GM20431 (cell line): ENCODE data around the gene ACP1.

Source experiments
- in situ Hi-C: fragments of 300-500 bp; cut with MseI, MboI; formaldehyde crosslinking; loops from one replicate; pipeline ENCODE4 v1.15.0; 2020; ENCODE audit warnings: low sequenced_read_pairs; ENCODE audit not compliant: unreplicated experiment

The ACP1 gene

DNA sequence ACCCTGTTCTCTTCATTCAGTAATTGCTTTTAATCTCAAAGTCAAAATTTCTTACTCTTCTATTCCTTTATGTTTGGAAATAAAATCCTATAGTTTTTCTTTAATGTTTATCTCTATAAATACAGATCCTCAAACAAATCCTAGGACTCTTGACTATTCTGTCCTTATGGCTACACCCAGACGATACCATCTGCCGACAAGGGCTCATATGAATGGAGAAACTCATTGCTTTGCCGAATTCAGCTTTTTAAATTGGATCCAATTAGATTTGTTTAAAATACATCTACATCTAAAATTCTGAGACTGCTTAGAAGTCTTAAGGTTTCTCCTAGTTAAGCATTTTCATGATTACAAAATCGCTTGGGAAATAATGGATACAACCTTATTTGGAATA is 14.2 kb downstream of the ACP1 start:
- in situ Hi-C loops, result no loop called here

DNA sequence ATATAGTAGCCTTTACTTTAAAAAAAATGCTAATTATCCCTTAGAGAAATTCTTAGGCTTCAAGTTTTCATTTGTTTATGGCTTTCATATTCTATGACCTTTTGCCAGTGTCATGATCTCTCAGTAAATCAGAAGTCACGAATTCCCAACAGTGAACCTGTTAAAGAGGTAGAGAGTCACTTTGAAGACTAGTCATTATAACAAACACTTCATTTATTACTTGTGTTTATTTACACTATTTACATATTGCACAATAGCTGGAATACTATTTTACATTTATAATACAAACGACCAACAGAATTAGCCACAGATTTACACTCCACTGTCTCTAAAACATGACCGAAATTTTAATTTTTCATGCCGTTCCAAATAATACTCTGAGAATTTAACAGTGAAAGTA is 14.6 kb downstream of the ACP1 start:
- in situ Hi-C loops, result no loop called here

DNA sequence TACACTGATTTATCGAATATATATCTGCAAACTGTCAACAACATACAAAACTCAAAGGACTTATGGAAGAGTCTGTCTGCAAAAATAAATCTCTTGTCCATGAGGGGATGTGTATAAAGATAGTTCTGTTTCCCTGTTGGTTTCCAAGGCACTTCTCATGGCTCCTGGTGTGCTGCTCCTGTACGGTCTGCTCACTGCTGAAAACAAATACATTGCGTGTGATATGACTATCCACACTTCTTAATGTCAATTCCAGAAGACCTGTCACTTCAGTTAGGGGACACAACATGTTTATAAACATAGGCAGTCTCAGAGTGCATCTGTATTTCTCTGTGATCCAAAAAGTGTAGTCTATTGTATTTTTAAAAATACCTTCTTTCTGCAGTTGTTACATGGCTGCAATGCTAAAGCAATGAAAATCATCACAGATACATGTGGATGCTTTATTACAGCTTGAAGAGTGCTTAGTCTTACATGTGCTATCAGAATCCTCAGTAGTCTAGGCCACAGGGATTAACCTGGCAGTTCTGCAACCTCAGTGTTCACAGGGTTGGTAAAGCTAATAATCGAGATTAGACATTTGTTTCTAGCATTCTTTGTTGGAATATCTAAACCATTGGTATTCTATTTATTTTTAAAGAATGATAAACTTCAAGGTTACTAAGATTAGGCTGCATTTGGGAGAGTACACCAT is 15.4 kb downstream of the ACP1 start:
- in situ Hi-C loops, result no loop called here

DNA sequence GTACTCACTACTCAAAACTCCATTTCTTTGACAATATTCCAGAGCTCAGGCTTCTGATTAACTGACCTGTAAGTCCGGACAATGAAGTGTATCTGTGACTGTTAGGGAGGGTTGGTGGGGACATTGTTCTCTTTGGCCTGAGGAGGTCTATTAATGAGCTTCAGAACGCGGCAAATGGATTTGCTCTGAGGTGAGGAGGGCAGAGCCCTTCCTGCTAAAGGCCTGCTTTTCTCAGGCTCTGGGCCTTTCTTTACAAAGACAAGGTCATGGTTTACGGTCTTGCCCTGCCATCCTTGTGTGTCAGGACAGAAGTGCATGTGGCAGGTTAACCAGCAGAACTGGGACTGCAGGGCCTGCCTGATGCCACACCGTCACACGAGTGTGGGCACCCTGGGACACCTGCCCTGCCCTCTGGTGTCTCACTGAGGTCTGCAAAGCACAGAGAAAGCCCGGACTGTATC is 15.9 kb downstream of the ACP1 start:
- in situ Hi-C loops, result no loop called here

DNA sequence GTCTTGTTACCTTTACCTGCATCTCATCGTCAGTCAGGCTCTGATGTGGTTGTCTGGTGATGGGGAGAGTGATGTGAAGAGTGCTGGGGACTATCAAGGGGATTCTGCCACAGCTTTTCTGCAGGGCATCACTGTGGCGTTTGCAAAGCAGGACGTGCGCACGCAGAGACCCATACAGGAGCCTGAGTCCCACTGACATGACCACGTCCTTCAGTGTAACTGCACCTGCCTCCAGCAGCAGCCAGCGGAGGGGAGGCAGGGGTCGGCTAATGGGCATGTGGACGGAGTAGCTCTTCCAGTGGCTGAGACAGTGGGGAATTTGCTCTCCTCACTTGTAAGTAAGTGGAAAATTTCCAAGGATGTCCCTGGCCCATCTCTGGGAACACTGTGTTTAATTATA is 16.6 kb downstream of the ACP1 start:
- in situ Hi-C loops, result no loop called here

DNA sequence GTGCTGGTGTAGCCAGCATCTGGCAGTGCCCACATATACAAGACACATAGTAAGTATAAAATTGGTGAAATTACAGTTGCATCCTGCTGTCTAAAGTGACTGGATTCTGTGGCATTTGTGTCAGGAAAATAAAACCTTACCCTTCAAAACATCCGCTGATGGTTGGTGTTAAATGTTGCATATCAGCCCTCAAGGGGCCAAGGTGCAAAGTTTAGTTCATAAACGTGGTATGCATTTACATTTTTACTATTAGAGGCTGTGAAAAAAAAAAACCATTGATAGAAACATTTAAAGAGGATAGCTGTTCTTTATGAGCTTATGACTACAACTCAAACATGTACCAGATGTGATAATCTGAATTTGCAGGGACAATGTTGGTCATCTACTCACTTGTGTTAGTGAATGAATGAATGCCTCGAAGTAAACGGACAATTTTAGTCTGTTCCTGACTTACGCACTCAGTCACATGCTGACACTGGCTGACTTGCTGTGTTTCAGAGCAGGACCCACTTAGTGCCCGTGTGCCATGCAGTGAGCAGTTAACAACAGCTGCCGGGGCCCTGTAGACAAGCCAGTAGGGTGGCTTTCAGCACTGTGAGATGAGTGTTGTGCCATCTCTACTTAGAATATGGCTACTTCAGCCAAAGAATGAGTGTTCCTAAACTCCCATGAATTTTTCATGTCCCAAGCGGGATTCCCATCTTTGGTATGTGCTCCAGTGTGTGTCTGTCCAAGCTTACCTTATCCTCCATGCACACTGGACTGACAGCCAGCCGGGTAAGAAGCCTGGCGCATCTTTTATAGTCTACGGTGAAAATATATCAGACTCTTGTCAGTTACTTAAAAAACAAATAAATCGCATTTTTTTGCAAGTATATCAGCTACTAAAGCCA is 17.9 kb downstream of the ACP1 start:
- in situ Hi-C loops, result no loop called here

DNA sequence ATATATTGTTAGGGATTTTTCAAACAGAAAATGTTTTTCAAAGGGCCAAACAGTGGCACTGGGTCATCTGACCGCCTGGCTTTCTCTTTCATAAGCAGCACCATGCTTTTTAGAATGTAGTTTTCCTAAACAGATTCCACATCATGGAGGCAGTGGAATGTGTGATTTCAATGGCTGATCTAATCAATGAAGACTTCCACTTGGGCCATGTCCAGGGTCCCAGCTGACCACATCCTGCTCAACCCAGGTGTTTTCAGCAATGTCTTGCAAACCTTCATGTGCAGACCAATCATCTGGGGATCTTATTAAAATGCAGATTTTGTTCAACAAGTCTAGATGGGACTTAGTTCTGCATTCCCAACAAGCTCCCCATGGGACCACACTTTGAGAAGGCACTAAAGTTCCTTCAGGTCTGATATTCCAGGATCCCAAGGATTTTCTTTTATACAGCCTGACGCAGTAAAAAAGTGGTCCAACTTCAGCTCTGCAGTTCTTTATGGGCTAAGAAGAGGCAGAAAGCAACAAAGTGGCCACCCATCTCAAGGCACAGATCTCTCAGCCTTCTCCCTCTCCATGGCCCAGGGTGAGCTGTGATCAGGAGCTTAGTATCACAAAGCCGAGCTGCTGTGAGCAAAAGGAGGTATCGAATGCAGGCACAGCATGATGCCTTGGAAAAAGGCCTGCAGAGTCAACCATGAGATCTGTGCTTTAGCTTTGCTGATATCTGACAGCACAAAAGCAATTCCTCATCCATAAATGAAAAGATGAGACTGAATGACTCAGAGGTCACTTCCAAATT is 19.4 kb downstream of the ACP1 start:
- in situ Hi-C loops, result no loop called here

DNA sequence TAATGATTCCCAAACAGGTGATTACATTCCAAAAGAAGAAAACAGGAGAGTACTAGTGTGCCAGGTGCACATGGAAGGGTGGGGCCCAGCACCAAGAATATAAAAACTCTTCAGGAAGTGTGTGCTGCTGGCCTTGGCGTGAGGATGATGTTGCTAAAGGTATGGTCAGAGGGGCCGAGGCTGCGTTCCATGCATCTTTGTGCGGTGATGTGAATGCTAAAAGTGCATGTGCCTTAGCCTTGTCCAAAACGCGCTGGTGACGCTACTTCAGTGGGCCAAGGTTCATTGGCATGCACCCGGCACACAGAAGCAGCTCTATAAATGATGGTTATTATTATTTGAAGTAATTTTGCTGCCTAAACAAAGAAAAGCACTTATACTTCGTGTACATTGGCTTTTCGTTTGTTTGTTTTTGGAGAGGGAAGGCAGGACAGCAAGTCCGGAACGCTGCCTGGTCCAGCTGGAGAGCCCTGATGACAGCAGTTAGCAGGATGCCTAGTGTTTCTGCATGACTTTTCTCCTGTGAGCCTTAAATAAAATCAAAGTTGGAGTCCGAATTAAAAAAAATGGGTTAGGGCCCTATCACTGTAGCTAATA is 20.2 kb downstream of the ACP1 start:
- in situ Hi-C loops, result no loop called here

DNA sequence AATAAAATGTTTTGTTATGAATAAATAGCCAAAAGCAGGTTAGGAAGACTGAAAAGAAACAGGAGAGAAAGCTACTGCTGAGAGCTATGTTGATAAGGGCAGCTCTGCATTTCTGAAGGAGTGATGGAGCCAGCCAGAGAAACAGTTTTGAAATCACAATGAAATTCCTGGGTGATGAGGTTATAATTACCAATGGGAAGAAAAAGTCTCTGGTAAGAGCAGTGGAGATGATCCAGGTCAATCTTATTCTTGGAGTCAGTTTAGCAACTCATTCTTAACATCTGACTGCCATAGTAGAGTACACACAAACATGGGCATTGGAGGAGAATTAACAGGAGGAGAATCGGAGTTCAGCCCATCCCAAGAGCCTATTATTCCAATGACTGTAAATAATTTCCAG is 20.8 kb downstream of the ACP1 start:
- in situ Hi-C loops, result no loop called here

DNA sequence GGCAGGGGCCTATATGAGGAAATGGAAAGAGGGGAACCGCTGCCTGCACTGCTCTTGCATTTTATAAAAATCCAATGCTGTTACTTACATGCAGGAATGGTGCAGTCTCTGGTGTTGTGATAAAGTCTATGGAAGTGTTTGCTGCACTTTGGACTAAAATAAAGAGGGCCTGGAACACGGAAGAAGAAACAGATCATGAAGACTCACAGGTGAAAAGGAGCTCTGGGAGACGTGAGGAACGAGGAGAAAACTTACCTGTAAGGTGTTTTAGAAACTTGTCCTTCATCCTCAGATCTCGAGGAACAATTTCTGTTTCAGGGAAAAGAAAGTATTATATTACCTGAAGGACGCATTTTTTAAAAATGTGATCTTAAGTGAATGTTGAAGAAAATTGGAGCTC is 21.3 kb downstream of the ACP1 start:
- in situ Hi-C loops, result no loop called here

DNA sequence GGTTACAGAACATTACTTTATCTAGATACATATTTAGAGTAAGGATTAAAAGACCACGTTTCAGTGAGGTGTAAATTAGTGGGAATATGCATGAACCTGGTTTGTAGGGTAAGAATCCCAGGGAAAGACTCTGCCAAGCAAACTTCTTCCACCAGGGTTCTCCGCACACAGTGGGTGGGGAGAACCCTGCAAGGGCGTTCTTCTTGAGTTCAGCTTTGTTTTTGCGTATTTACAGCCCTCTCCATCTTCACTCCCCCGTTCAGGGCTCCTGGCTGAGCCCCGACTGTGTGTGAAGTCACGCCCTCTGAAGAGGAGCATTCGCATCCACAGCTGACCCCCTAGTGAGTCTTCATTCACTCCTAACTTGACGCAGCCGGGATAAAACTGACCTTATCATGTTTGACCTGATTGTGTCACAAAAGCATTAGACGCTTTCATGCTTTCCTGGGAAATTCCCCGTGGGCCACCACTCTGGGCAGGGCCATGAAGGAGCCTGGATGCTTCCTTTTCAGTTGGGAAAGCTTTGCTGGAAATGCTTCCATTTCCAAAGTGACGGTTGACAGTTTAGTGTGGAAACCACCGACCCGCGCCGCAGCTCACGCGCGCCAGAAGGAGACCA is 22.1 kb downstream of the ACP1 start:
- in situ Hi-C loops, result no loop called here

DNA sequence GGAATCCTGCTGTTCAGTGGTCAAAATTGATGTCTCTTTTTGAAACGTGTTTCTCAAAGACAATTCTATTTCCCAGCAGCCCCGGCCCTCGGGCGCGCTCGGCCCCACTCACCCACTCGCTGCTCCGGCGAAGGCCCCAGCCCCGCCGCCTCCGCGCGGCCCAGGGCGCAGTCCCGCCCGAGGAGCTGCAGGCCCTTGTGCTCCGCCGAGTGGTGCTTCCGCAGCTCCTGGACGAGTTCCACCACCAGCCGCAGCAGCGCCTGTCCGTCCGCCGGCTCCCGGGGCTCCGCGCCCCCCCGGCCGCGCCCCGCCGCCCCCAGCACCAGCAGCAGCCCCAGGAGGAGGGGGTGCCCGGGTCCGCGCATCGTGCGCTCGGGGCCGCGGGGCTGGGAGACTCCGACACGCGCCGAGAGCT is 22.7 kb downstream of the ACP1 start:
- in situ Hi-C loops, result no loop called here

DNA sequence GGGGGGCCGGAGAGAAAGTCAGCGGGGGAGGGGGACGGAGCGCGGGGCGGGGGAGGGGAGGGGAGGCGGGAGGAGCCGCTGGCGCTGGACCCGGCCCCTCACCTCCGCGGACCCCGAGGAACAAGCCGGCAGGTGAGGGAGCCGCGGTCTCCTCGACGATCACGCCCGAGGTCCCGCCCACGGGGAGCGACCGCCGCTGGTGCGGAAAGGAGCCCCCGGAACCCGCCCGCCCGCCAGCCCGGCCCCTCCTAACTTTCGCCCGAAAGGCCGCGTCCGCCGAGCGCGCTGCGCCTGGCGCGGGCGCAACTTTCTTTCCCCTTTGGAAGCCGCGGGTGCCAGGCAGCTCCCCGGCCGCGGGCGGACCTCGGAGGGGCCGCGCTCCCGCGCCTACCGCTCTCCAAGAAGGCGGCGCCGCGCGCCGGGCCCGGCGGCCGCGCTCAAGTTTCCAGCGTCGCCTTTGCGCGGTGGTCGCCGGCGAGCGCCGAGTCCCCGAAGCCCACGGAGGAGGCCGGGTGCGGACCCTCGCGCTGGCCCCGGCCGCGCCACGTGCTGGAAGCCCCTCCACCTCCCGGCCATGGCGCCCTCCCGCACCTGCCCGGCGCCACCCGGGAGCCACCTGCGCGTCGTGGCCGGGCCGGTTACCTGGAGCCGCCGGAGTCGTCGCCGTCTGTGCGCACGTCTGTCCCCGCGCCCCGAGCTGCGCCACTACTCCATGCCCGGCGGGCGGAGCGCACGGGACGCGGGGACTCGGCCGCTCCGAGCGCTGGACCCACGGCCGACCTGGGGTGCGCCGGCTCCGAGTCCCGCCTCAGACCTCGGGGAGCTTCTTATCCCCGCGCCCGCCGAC is 23.4 kb downstream of the ACP1 start, which contains the start of gene ALKAL2:
ALKAL2 (minus strand) TSS at position 181 of the 847 bp plus-strand sequence. CDS start 256 bp downstream, outside the sequence.
- in situ Hi-C loops, result no loop called here

DNA sequence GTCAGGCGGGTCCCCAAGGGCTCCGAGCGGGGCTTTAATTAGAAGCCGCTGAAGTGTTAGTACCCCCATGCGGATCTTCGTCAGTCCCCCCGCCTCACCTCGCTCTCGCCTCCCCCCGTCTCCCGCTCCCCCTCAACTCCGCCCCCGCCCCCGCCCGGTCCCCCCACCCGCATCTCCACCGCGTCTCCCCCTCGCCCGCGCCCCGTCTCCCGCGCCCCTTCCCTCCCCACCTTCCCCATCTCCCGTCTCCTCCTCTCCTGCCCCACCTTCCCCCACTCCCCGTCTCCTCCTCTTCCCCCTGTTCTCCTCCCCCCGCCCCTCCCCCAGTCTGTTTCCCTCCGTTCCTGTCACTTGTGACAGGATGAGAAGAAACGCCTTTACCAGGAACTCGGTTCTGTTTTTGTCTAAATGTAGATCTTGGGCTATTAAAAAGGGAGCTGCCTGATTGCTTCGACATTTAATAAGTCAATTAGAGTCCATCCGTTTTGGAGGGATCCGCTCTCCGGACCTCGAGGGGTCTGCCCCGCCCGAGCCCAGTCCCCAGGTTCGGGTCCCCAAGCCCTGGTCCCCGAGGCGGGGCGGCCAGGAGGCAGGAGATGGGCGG is 24.1 kb downstream of the ACP1 start:
- in situ Hi-C loops, result no loop called here

DNA sequence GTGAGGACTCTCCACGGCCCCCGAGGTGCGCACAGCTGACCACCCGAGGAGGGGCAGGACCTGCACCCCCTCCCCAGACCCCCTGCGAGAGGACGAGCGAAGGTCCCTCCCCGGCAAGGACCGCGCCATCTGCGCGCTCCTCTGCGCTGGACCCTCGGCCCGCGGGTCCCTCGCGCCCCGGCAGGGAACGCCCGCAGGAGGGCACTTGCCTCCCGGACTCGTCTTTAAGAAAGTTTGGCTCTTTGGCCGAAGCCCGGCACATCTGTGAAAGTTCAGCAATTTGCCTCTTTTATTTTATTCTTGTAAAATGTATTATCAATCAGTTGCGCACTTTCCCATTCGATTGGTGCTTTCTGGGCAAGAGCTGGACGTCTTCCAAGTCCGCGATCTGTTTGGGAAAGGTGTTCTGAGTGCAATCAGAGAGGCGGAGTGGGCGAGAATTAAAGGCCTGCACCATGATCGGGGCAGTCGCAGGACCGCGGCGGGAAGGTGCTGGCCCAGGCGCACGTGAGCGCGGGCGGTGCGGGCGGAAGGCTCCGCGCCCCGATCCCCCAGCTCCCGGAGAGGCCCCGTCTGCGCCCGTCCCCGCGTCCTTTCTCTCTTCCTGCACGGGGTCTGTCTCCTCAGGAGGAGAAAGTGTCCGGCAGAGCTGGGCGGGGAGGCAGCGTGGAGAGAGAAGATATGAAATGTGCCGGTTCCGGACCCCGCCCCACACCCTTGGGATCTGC is 24.8 kb downstream of the ACP1 start:
- in situ Hi-C loops, result no loop called here

DNA sequence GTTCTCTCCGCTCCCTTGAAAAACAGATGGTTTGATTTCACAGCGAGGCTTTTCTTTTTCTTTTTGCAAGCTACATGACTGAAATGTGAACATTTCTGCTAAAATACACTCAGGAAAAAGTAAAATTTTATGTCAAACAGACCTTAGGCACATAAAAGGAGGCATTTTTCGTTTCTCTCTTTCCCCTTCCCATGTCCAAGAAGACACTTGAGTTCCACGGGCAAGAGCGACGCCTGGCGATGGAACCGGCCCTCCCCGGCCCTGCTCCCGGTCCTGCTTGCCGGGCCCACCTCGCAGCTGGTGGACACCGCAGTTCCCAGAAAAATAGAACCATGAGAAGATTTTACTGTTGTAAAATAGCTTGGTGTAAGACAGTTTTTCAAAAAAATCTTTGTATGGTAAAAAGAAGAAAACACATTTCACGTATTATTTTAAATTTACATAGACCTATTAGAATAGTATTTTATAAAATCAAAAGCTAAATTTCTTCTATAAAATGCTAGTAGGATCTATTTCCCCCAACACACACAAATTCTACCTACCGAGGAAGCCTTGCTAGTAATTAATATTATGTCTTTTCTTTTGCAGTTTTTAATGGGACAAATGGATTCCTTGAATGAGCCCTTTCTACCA is 25.5 kb downstream of the ACP1 start:
- in situ Hi-C loops, result no loop called here

DNA sequence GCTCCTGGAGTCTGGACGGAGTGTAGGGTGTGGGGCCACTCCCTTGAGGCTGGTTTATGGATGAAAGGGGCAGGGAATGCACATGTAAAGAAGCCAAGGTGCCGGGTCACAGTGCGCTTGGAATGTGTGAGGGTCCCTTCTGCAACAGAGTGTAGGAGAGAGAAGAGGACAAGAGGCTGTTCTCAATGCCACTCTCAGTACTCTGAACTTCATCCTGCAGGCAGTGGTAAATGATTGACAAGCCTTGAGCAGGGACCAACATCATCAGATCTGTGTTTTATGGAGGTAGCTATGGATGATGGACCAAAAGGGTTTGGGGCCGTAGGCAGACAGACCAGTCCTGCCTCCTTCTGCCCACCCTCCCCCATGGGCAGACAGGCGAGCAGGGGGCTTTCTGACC is 30.3 kb downstream of the ACP1 start:
- in situ Hi-C loops, result no loop called here
